GM23248 (cell line): ENCODE measurements around the gene TAOK1.

Source experiments
- EZH2 ChIP-seq: fragments of 200-600 bp; sonication (generic); IDR thresholded peaks from 2 replicates; pipeline ENCODE4 v1.6.1; 2018; ENCODE audit warnings: antibody characterized with exemption, mild to moderate bottlenecking; ENCODE audit not compliant: insufficient read depth, poor library complexity, severe bottlenecking
- EZH2phosphoT487 ChIP-seq: fragments of 200-600 bp; sonication (generic); IDR thresholded peaks from 2 replicates; pipeline ENCODE4 v1.6.1; 2018; ENCODE audit warnings: antibody characterized with exemption, moderate library complexity, mild to moderate bottlenecking, low read depth; ENCODE audit not compliant: insufficient read depth

DNA sequence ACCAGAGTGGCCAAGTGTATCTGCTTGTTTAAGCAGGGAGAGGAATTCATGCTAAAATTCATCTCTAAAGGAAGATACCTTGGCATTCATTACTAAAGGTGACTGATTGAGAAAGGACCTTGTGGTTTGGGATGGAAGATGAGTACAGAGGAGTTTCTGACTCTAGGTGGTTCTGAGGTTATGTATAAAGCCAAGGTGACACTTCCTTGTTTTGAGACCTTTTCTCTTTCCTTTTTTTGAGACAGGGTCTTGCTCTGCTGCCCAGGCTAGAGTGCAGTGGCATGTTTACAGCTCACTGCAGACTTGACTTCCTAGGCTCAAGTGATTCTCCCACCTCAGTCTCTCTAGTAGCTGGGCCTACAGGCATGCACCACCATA lies 167.6 kb downstream of the TAOK1 start:
- TF ChIP-seq EZH2phosphoT487 = no peak
- TF ChIP-seq EZH2 = no peak
